Skeletal muscle satellite cell (primary cell): ENCODE results near the gene SGIP1.

ENCODE experiments used
- H3K27me3 ChIP-seq: 2 replicates; pipeline ENCODE4 v1.7.0; 2013; ENCODE audit warnings: low read length; ENCODE audit not compliant: control insufficient read depth, insufficient read depth
- H3K36me3 ChIP-seq: 2 replicates; pipeline ENCODE4 v1.7.0; 2013; ENCODE audit warnings: mild to moderate bottlenecking, control low read depth, low read length; ENCODE audit not compliant: insufficient read depth
- H3K4me1 ChIP-seq: 2 replicates; pipeline ENCODE4 v1.7.0; 2013; ENCODE audit warnings: low read length; ENCODE audit not compliant: control insufficient read depth, insufficient read depth
- H3K4me2 ChIP-seq: 2 replicates; pipeline ENCODE4 v1.7.0; 2013; ENCODE audit warnings: mild to moderate bottlenecking, low read length
- H3K4me3 ChIP-seq: 2 replicates; pipeline ENCODE4 v1.7.0; 2013; ENCODE audit warnings: low read length
- H3K9ac ChIP-seq: 2 replicates; pipeline ENCODE4 v1.7.0; 2013; ENCODE audit warnings: mild to moderate bottlenecking, low read depth, low read length, moderate library complexity
- H3K9me3 ChIP-seq: replicated peaks from 2 replicates; pipeline ENCODE4 v1.7.0; 2013; ENCODE audit warnings: mild to moderate bottlenecking, control low read depth, low read length

SGIP1 gene

GRCh38 chr1:66617362-66618184, 83.6 kb downstream of the SGIP1 start:
- no peaks in the 10 kb centered on the region for H3K9me3 ChIP-seq
- H3K4me2 ChIP-seq, result no peak overlapping the region
- H3K27me3 ChIP-seq, result no peaks in the 10 kb centered on the region
- H3K9ac ChIP-seq, result no peak overlapping the region
- H3K36me3 ChIP-seq, result no peaks in the 10 kb centered on the region
- no peak overlapping the region for H3K4me3 ChIP-seq
- H3K4me1 ChIP-seq, result peaks cover 7% of the 10 kb centered on the region

DNA sequence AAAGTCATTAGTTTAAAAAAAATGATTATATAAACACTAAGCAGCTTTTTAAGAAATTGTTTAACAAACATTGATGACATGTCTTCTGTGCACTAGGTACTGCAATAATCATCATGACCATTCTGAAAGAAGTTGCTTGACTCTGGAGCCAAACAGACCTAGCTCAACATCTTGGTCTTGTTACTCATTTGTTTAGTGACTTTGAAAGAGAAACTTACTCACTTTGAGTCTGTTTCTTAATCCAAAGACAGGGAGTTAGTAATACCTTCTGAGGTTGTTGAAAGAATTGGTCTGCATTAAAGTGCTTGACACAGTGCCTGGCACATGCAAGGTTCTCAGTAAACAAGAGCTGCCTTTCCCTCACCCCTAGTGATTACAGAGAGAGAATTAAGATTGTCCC, 84.4 kb downstream of the SGIP1 start:
- Histone ChIP-seq H3K4me3 (no peak overlapping the region), H3K9me3 (no peaks in the 10 kb centered on the region), H3K4me1 (peaks cover 2% of the 10 kb centered on the region), H3K27me3 (no peaks in the 10 kb centered on the region), H3K9ac (no peak overlapping the region), H3K36me3 (no peaks in the 10 kb centered on the region), H3K4me2 (no peak overlapping the region)

GRCh38 chr1:66623812-66624211, 89.9 kb downstream of the SGIP1 start:
- H3K4me2 ChIP-seq, result peak overlapping the region; percentile 1
- peaks cover 21% of the 10 kb centered on the region for H3K4me1 ChIP-seq

DNA sequence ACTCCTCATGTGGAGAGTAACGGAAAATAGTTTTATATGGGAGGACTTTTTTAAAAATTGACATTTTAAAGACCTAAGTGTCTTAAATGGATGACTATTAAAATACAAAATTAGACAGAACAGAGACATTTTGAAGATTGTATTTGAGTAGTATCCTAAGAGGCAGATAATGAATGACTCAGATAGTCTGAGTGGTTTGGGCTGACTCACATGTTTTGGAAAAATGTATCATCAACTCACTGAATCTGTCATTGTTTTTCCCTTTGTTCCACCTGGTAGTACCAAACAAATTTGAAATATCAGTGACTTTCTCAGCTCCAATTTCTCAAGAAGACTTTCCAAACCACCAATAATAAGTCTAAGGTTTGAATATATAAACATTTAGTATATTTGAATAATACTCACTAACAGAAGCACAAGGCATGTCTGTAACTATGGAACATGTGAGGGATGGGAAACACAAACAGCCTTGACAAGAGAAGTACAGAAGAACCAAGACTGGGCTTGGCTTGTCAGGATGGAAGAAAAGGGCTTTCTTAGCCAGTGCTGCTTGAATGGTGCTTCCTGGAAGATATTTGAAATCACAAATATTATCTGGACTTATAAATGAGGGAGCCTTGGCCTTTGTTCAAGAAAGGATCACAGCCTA, 90.6 kb downstream of the SGIP1 start:
- H3K4me3 ChIP-seq, result no peak overlapping the region
- H3K27me3 ChIP-seq, result no peaks in the 10 kb centered on the region
- peaks cover 21% of the 10 kb centered on the region for H3K4me1 ChIP-seq
- peak overlapping the region; percentile 1 for H3K4me2 ChIP-seq
- peak overlapping the region; percentile 31 for H3K9ac ChIP-seq
- peaks cover 4% of the 10 kb centered on the region for H3K36me3 ChIP-seq
- H3K9me3 ChIP-seq, result no peaks in the 10 kb centered on the region

More at GRCh38 chr1:66623812-66624211, 89.9 kb downstream of the SGIP1 start:
- Histone ChIP-seq H3K9ac (peak overlapping the region; percentile 31), H3K27me3 (no peaks in the 10 kb centered on the region), H3K9me3 (no peaks in the 10 kb centered on the region), H3K36me3 (peaks cover 4% of the 10 kb centered on the region), H3K4me3 (no peak overlapping the region)

DNA sequence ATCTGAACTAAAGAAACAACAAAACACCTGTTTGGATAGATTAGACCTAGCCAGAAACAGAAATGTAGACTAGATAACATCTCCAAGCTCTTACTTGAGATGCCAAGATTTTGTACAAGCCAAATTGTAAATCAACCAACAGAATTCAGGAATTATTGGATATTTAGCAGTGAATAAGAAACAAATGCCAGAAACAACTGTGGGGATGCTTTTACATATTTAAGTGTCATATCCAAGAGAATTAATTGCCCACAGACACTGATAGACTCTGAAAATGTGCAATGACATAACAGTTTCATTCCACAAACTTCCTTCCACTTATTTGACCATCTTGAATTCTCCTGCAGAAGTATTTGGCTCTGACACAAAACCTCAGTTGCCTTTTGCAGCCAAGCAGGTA, 92.3 kb downstream of the SGIP1 start:
- Histone ChIP-seq H3K4me1 (peaks cover 21% of the 10 kb centered on the region), H3K36me3 (peaks cover 4% of the 10 kb centered on the region), H3K9ac (no peak overlapping the region), H3K4me3 (no peak overlapping the region), H3K27me3 (no peaks in the 10 kb centered on the region), H3K9me3 (no peaks in the 10 kb centered on the region), H3K4me2 (no peak overlapping the region)

DNA sequence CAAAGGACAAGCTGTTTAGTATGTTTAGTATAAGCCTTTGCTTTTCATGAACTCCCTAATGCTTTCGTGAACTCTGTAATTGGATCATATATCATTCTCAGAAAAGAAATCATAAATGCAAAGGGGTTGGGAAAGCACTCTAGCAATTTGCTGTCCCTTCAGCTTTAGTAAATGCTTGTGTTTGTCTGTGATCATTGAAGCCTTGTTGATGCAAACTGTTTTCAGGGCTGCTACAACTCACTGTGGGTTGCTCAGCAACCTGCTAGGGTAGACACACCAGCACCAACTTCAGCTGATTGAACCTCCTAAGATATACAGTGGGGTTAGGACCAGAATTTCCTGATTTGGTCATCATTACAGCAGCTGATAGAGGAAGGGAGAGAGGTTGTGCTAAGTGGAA, 95.0 kb downstream of the SGIP1 start:
- Histone ChIP-seq H3K4me2 (no peak overlapping the region), H3K9ac (no peak overlapping the region), H3K36me3 (peaks cover 4% of the 10 kb centered on the region), H3K4me1 (peaks cover 14% of the 10 kb centered on the region), H3K4me3 (no peak overlapping the region), H3K27me3 (no peaks in the 10 kb centered on the region), H3K9me3 (no peaks in the 10 kb centered on the region)

GRCh38 chr1:66633159-66633558, 99.2 kb downstream of the SGIP1 start:
- H3K9me3 ChIP-seq, result no peaks in the 10 kb centered on the region

DNA sequence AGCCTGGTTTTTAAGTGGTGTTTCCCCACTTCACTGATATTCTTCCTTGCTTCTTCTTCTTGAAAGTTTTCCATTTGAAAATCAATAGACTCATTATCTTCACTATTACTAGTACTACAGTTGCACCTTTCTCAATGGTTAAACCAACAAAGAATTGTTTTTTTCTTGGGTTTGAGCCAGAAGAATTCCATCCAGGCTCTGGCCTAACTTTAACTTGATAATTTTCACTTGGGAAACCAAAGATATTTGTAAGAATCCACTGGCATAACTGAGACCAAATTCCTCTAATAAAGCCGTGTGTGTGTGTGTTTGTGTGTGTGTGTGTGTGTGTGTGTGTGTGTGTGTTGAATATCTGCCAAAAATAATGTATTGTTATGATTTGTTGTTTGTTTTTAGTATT, 103.2 kb downstream of the SGIP1 start:
- Histone ChIP-seq H3K4me3 (no peak overlapping the region), H3K9me3 (no peaks in the 10 kb centered on the region), H3K4me1 (no peaks in the 10 kb centered on the region), H3K9ac (no peak overlapping the region), H3K27me3 (no peaks in the 10 kb centered on the region), H3K36me3 (peaks cover 8% of the 10 kb centered on the region), H3K4me2 (no peak overlapping the region)

More at GRCh38 chr1:66633159-66633558, 99.2 kb downstream of the SGIP1 start:
- H3K4me3 ChIP-seq, result no peak overlapping the region
- H3K4me2 ChIP-seq, result no peak overlapping the region
- no peaks in the 10 kb centered on the region for H3K4me1 ChIP-seq
- no peak overlapping the region for H3K9ac ChIP-seq
- H3K36me3 ChIP-seq, result no peaks in the 10 kb centered on the region
- no peaks in the 10 kb centered on the region for H3K27me3 ChIP-seq

DNA sequence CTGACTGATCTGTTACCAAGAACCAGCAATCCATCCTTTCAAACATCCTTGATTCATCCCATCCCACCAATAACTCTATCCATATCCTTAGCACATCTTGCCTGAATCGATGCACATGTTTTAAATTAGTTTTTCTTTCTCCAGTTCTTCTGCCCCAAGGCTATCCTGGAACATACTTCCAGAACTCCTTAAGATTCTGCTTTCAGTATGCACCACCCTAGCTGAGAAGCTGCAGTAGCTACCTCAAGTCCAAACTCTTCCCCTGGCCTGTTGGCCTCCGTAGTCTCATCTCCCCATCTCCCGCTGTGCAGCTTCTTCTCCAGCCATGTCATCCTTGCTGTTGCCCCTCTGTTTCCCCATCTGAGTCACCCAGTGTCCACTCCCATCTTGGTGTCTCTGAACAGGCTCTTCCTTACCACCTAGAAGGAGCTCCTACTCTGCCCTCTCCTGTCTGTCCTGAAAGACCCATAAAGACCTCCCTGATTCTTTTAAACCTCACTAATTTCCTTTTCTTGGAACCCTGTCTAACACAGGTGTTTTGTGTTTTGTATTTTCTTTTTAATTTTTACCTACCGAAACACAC, 108.0 kb downstream of the SGIP1 start:
- Histone ChIP-seq H3K4me2 (no peak overlapping the region), H3K4me1 (no peaks in the 10 kb centered on the region), H3K27me3 (no peaks in the 10 kb centered on the region), H3K4me3 (no peak overlapping the region), H3K9me3 (no peaks in the 10 kb centered on the region), H3K9ac (no peak overlapping the region), H3K36me3 (peaks cover 20% of the 10 kb centered on the region)

GRCh38 chr1:66642992-66643391, 109.0 kb downstream of the SGIP1 start:
- no peaks in the 10 kb centered on the region for H3K9me3 ChIP-seq
- H3K36me3 ChIP-seq, result peaks cover 20% of the 10 kb centered on the region
- no peaks in the 10 kb centered on the region for H3K4me1 ChIP-seq
- no peak overlapping the region for H3K4me2 ChIP-seq
- H3K27me3 ChIP-seq, result no peaks in the 10 kb centered on the region
- H3K9ac ChIP-seq, result no peak overlapping the region
- H3K4me3 ChIP-seq, result no peak overlapping the region

DNA sequence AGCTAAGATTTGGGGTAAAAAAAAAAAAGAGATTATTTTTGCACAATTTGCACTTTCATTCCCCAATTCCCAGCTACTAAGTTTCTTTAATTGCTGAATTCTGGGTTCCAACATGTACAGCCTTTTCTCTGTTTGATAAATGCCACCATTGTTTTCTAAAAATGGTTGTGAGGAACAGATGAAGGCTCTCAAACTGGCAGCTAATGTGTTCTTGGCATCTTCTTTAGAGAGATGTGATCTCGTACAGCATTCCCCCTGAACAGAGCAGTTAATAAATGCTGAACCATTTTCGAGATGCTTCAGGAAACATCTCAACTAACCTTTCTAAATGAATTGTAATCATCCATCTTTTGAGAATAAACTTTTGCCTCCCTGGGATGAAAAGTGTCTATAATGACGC, 110.4 kb downstream of the SGIP1 start:
- Histone ChIP-seq H3K9me3 (no peaks in the 10 kb centered on the region), H3K9ac (no peak overlapping the region), H3K4me3 (no peak overlapping the region), H3K4me2 (no peak overlapping the region), H3K4me1 (no peaks in the 10 kb centered on the region), H3K27me3 (no peaks in the 10 kb centered on the region), H3K36me3 (peaks cover 20% of the 10 kb centered on the region)
